Activated CD8-positive, alpha-beta memory T cell treated with anti-CD3 and anti-CD28 coated beads, Interleukin-2, amount 50 U/mL, for 24 hours (primary cell): ENCODE measurements around the gene APEH.
"Not testable (repeated sequence)": the region's sequence is repeated elsewhere in the genome, so short reads cannot be mapped to it uniquely, and the experiment has no call there.

Source experiments
- DNase-seq: peaks from one replicate; pipeline ENCODE4 v3.0.0-alpha.2; 2020; ENCODE audit errors: extremely low read depth

The APEH gene

DNA sequence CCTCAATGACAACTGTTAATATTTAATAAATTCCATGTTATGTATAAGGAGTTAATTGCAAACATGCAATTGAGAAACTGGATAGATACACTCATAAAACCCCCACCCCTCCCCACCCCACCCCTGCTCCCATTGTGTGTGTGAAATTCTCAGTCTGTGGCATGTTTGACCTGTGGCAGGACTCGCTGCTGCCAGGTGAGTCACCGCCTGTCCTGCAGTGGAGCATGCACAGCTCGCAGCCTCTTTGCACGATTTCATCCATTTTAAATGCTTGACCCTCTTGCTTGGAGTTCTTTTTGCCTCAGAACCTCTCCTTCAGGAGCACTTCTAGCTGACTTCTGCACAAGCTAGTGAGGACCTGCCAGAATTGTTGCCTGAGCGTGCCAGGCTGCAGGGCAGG lies 5.3 kb upstream of the APEH start:
- DNase-seq = no peak

DNA sequence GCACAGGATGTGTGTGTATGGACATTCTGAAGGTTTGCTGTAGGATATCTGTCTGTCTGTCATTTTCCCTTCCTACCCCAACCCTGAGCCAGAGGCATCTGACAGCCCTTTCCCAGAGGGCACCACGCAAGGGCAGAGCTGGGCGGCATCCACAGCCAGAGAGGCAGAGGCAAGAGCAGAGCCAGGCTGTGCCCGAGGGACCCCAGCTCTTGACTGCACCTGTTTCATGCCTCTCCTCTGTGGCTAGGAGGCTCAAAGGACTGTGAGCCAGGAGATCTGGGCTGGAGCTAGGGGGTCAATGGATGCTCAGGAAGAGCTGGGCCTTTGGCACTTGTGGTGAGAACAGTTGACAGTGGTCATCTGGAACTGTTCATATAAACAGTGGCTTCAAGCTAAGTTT lies 4.8 kb upstream of the APEH start:
- DNase-seq = no peak

DNA sequence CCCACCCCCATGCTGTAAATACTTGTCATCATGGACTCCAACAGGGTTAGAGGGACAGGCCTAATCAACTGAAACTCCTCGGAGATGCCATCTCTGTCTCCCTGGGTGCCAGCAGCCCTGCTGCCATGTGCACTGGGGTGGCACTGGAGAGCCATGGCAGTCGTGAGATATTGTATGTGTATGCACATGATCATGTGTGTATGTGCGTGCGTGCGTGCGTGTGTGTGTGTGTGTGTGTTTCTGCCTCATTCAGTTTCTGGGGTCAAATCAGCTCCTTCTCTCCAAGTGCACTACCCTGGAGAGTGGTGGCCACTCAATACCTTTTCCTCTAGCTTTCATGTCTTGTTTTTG lies 3.2 kb upstream of the APEH start:
- no peak for DNase-seq

DNA sequence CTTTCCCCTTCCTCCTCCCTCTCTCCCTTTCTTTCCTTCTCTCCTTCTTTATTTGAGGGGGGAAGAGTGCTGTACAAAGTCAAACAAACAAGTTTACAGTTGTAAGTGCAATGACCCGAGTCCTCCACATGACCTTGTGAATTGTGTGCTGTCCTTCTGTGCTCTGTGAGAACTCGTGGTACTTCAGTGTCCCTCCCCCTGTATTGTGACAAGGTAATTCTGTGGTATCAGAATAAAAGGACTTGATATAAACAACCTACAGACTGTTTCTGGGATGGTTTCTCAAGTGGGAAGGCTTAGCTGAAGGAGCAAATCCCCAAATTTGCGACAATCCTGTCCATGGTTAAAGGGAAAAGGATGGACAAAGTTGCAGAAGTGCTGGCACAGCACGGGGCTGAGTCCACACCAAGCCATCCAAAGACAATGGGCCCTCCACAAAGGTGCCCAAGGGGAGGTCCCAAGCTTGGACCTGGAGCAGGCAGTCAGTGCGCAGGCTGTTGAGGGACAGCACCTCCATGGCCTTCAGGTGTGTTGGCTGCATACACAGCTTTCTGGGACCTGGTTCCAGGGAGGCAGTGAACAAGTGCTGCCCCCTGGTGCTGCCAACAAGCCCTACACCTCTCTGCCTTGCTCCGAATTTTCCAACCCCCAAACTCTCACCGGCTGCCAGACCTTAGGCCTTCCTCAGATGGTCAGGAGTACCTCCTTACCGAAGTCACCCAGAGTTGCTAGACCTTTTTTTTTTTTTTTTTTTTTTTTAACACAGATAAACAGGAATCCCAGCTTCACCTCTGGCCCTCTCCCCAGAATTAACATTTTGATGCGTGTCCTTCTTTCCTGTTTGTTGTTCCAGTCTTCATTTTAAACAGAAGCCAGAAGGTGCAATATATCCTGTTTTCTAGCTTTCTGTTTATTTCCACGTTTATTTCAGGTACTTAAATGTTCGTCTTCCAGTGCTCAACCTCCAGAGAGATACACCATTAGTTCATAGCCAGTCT lies 2.6 kb upstream of the APEH start:
- DNase-seq = no peak

DNA sequence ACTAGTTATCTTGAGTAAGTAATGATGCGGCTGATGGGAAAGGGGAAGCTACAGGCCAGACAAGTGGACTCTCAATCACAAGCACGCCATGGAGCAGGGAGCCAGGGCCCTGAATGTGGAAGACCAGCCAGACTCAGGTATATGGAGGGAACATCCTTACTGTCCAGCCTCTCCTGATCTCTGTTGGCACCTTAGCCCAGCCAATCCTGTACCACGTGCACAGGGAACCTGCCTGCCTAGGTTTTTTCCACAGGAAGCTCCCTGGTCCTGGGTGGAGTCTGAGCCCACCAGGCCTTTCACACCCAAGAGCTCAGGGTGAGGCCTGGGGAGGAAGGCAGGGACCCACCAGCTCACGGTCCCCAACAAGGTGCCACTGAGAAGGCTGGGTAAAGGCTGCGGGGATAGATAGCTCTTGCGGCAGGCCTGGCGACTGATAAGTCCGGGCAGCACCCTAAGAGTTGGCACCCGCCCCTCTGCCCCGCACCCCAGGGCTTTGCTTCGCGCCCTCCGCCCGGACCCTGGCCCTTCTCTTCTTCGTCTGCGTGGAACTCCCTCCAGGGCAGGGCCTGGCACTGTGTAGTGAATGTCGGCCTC lies 933 bp upstream of the APEH start:
- no peak for DNase-seq

DNA sequence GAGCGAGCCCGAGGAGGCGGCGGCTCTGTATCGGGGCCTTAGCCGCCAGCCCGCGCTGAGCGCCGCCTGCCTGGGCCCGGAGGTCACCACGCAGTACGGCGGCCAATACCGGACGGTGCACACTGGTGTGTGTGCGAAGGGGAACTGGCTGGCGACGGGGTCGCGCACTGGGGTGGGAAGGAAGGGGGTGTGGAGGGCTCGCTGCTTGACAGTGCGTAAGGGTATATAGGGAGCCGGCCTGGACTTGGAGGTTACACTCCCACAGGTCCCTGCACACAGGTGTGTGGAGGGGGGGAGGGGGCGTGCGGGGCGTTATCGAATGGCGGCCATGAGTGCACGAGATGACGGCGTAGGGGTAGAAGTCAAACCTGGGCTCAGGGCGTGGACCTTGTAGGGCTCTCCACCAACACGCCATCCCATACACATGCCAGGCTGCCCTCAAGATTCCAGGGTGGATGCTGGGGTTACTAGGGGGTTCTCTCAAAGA lies 389 bp downstream of the APEH start:
- no peak for DNase-seq

DNA sequence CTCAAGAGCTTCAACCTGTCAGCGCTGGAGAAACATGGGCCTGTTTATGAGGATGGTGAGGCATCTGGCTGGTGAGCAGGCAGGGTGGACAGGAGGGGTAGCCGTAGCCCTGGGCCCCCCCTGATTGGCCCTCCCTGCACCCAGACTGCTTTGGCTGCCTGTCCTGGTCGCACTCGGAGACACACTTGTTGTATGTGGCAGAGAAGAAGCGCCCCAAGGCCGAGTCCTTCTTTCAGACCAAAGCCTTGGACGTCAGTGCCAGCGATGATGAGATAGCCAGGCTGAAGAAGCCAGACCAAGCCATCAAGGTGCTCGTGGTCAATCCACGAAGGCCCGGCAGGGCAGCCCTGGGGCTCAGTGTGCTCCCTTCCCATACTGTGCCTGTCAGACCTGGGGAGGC lies 1.8 kb downstream of the APEH start:
- no peak for DNase-seq

DNA sequence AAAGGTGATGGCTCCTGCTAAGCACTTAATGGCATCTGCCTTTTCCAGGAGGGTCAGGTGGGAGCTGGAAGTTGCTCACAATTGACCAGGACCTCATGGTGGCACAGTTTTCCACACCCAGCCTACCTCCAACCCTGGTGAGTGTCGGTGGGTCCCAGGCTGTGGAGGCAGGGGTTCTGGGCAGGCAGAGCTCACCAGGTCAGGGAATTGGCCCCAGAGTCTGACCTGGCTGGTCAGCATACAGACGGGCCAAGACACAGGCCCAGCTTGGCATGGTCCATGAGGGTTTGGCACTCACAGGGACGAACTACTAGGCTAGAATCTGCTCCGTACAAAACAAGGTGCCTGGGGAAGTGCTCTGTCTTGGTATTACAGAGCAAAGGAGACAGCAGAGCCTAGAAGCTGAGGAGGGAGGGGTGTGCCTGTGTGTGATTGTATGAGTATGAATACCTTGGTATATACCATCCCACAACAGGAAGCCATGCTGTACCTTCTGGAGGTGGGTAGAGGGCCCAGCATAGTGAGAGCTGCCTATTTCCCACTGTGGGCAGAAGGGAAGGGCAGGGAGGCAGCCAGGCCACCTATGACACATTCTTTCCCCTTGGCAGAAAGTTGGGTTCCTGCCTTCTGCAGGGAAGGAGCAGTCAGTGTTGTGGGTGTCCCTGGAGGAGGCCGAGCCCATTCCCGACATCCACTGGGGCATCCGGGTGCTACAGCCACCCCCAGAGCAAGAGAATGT lies 6.5 kb downstream of the APEH start:
- no peak for DNase-seq

DNA sequence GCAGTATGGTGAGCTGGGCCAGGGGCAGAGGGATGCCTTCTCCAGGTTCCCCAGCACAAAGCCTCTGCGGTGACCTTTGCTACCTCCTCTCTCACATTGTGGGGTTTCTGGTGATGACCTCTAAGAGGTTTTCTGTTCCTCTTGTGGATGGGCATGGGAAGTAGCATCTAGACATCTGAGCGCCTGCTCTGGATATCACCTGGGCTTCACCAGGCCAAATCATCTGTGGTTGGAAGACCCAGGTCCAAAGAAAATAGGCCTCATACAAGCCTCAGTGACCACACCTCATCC lies 7.0 kb downstream of the APEH start:
- no peak for DNase-seq

DNA sequence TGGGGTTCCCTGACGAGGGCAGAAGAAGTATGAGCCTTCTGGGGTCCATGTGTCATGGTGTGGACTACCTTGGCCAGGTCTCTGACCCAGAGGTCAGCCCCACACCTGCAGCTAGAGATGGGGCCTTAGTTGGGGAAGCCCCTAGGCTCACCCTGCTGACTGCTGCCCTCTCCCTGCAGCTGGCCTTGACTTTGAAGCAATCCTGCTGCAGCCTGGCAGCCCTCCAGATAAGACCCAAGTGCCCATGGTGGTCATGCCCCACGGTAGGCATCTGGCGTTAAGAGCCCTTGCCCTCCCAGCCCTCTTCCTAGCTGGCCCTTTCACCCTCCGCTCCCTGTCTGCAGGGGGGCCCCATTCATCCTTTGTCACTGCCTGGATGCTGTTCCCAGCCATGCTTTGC lies 7.4 kb downstream of the APEH start:
- no peak for DNase-seq

DNA sequence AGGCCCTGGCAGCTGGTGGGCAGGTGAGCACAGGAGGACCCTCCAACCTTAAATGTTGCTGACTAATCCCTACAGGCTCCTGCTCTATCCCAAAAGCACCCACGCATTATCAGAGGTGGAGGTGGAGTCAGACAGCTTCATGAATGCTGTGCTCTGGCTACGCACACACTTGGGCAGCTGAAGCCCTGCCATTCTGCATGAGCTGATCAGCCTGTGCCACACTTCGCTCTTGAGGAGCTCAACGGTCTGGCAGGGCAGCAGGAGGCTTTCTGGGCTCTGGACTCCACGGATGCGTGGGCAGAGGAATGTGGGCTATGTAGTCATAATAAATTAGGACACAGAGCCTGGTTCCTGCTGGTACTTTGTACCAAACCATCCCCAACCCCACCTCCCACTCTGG lies 9.0 kb downstream of the APEH start:
- no peak for DNase-seq

DNA sequence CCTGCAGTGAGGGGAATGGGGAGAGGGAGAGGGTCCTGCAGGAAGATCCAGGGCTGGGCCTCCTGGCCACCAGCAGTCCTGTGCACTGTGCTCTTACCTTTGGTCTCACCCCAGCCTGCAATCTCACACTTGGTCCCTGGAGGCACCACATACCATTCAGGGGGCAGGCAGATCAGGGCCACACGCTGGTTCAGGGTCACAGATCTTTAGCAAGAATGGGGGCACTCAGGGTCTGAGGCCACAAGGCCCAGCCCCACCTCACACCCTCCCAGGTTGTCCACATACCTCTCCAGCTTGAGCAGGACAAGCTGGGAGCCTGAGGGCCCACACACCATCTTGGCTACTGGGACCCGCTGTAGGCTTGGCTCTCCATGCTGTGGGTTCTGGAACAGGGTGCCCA lies 10.3 kb downstream of the APEH start:
- not testable (repeated sequence) for DNase-seq

DNA sequence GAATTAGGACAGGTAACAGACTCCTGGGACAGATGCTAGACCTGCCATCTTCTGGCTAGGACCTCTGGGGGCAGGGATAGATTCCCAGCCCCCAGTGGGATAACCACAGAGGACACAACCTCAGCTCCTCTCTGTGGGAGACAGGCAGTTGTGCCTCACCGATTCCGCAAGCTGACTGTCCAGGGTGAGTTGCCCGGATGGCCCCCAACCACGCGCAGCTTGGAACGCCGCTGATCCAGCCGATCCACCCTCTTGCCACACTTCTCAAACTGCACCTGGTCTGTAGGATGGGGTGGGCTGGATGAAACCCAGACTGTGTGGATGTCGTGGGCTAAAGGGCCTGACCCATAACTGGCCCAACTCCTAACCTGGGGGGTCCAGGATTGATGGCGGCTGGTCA lies 11.0 kb downstream of the APEH start:
- not testable (repeated sequence) for DNase-seq

DNA sequence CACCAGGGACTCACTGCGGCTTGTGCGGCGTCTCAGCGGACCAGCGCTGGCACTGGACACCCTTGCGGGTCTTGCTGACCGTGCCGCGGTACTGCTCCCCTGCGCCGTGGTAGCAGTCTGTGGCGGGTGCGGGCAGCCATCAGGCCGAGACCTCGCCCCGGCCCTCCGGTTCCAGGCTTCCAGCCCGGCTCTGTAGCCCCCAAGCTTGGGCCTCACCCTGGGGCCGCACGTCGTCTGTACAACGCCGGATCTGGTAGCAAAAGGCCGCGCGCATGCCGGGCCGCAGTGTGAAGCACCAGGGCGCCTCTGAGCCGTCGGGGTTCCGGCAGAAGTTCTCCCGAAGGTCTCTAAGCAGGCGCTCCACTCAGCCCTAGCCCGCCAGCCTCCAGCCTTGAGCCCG lies 11.7 kb downstream of the APEH start:
- not testable (repeated sequence) for DNase-seq

DNA sequence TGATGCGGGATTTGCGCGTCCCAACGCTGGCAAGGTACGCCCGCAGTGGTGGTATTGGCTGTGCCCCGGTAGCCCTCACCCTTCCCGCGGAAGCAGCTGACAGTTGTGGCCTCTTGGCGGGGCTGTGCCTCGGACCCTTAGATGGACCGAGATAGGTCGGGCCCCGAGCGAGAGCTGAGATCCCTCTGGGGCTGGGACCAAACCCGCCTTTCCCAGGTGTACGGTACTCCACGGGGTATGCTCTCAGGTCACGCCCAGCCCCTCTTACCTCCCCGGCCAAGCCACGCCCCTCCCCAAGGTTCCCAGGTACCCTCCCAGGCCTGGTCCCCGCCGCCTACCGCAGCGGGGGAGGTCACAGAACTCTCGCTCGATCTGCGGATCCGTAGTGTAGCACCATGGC lies 12.2 kb downstream of the APEH start:
- not testable (repeated sequence) for DNase-seq

DNA sequence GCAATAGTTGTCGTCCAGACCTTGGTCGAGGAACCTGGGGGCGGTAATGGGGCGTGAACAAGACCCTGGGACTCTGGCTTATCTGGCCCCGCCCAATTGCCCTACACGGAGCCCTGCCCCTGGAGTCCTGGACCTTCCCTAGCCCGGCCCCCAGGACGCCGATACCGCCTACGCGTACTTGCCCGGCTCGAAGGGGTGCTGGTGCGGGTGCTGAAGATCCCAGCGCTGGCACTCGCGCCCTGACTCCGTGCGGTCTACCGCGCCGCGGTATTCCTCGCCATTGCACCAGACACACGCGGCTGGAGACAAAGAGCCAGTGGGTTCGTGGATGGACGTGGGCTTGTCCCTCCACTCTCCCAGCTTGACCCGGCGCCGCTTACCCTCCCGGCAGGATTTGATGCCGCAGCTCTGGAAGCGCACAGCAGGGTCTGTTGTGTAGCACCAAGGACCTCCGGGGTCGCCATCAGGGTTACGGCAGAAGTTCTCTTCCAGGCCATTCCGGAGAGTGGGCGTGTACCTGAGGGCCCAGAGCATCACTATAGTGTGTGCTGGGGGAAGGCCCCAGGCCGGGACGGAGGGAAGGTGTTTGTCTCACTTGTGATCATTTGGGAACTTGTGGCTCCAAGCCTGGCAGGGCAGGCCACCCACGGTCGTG lies 12.7 kb downstream of the APEH start:
- DNase-seq = not testable (repeated sequence)

DNA sequence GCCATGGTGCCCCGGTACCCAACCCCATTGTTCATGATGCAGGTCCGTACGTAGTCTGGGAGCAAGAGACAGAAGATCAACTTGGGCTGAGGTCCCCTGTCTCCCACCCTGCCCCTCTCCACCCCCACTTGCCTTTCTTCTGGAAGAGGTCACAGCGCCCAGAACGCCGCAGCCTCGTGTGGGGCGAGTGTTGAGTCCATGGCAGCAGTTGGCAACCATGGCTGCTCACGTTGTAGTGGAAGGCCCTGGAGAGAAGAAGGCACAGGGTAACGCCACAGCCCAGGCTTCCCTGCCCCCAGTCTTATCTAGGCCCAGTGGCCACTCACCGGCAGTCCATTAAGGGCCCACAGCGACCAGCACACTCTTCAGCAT lies 13.3 kb downstream of the APEH start:
- not testable (repeated sequence) for DNase-seq

DNA sequence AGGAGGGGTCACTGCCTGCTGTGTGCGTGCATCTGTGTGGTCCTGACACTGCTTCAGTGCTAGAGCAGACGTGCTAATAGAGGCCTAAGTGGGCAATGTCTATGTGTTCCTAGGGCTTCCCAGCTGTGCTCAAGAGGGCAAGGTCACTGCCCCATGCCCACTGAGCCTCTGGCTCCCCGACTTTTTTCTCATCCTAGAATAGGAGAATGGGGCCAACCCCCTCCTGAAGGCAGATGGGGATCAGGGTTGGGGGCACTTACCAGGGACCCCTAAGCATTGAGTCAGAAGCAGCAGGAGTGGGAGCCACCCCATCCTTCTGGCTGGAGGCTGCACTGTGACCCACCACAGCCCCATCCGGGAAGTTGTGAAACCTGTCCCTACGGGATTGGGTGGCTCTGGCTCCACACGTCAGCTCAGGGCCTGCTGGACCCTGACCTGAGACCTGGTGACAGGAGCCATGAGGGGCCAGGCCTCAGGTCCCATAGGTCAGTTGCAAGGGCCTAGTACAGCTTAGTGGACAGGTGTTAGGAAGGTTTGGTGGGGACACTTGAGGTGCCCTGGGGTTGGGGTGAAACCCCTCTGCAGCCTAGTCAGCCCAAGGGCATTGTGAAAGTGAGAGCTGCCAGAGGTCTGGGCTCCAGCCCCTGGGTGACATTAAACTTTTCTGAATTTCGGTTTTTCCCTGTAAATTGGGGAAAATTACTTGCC lies 14.3 kb downstream of the APEH start:
- not testable (repeated sequence) for DNase-seq

DNA sequence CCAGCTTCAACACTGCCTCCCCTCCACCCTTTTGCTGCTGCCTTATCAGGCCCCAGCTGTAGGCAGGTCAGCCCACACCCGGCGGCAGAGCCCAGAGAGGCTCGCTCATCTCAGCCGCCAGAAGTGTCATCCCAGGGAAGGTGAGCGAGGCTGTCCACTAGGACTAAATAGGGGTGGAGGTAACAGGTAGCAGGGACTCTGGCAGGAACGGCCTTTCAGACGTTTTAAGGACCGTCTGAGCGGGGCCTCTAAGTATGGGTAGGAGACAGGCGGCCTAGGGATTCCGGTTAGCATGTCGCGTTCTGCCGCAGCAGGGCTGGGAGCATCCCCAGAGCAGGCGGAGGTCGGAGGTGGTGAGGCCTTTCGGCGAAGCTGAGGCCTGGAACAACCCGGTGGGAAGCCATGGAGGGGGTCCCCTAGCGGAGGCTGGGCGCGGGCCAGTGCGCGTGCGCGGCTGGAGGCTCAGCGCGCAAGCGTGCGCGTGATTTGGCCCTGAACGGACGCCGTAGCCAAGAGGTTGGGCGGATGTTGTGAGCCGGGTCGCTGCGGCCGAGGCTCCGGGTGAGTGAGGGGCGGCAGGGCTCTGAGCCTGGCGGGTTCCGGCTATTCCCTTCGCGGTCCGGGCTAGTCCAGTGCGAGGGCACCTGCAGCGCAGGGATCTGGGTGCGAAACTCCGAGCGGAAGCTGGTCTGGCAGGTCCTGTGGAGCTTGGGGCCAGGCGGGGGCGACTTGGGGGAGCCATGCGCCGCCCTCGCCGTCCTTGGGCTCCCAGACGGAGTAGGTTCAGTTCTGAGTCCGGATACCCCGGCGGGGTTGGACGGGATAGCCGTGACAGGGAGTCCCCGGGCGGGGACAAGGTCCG lies 15.1 kb downstream of the APEH start, which contains the start of the genes MST1 and RNF123:
MST1 (minus strand) TSS at position 429 of the 862 bp plus-strand sequence. CDS start 783 bp downstream, outside the sequence.
RNF123 (plus strand) TSS at position 512 of the 862 bp plus-strand sequence. CDS start 1,609 bp downstream, outside the sequence.
- DNase-seq = peak; percentile 76

DNA sequence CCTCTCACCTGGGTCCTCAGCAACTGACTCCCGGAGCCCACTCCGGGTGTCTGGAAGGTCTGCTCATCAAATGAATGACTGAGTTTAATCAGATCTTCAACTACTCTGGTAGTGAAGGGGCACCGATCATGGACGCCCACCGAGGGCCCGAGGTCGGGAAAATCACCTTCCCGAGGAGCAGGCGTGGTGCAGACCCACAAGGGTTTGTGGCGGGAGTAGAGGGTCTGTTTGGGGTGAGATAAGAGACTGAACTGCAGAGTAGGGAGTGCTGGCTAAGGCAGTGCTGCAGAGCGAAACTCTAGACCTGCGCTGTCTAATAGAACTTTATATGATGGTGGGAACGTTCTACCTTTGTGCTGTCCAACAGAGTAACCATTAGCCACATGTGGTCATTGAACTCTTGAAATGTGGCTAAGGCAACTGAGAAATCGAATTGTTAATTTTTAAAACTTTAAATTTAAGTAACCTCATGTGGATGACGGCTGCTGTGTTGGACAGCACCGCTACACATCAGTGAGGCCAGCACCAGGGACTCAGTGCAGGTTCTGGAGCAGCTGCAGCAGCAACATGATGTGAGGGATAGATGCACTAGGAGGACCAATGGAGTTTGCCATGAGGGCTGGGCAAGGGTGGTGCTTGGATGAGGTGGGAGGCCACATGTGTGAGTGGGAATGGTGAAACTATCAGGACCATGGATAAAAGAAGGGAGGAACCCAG lies 15.9 kb downstream of the APEH start:
- not testable (repeated sequence) for DNase-seq
